K562 (cell line): ENCODE data around the gene DDX50. TPM values are rescaled to one million over a fixed set of nuclear protein-coding genes. Genes with fewer than 3 reads are reported as not detected.

Experiments
- ARID2 ChIP-seq: fragments of 450-650 bp; IDR thresholded peaks from 2 replicates; pipeline ENCODE4 v1.6.1; 2017; ENCODE audit warnings: antibody characterized with exemption, mild to moderate bottlenecking
- CBFA2T3 ChIP-seq: fragments of 450-650 bp; IDR thresholded peaks from 2 replicates; pipeline ENCODE4 v1.6.1; 2017
- CC2D1A ChIP-seq: fragments of 450-650 bp; IDR thresholded peaks from 2 replicates; pipeline ENCODE4 v1.6.1; 2017; ENCODE audit warnings: mild to moderate bottlenecking
- CHD1 ChIP-seq: fragments of 200-600 bp; sonication (generic); IDR thresholded peaks from one replicate; pipeline ENCODE4 v1.6.1; 2012; ENCODE audit warnings: mild to moderate bottlenecking, moderate library complexity, low read length, inconsistent platforms
- CREB3 ChIP-seq: fragments of 450-650 bp; conservative IDR thresholded peaks from 2 replicates; pipeline ENCODE4 v1.6.1; 2016; ENCODE audit warnings: missing genetic modification characterization, low read depth, mild to moderate bottlenecking, missing compliant biosample characterization, moderate library complexity
- DPF2 ChIP-seq: fragments of 450-650 bp; IDR thresholded peaks from 2 replicates; pipeline ENCODE4 v1.6.1; 2016
- ELF1 ChIP-seq: fragments of 200-800 bp; sonication (Bioruptor generic); IDR thresholded peaks from 2 replicates; pipeline ENCODE4 v1.6.1; 2016; ENCODE audit warnings: missing genetic modification characterization, missing compliant biosample characterization
- ETS2 ChIP-seq: IDR thresholded peaks from 2 replicates; pipeline ENCODE4 v1.6.1; 2016; ENCODE audit warnings: borderline replicate concordance, missing genetic modification characterization, mild to moderate bottlenecking, moderate library complexity, missing compliant biosample characterization; ENCODE audit not compliant: poor library complexity, severe bottlenecking
- ETV1 ChIP-seq: fragments of 450-650 bp; conservative IDR thresholded peaks from 2 replicates; pipeline ENCODE4 v1.6.1; 2016; ENCODE audit warnings: missing genetic modification characterization, control low read depth, low read depth, missing compliant biosample characterization
- GATAD2A ChIP-seq: fragments of 450-650 bp; IDR thresholded peaks from 2 replicates; pipeline ENCODE4 v1.6.1; 2017
- GTF2F1 ChIP-seq: IDR thresholded peaks from 2 replicates; pipeline ENCODE4 v1.6.1; 2011; ENCODE audit warnings: low read depth, low read length, improper control_type of control experiment
- JUNB ChIP-seq: fragments of 450-650 bp; formaldehyde crosslinking; conservative IDR thresholded peaks from 2 replicates; pipeline ENCODE4 v1.4.0; 2020; ENCODE audit warnings: mild to moderate bottlenecking
- NCOA4 ChIP-seq: fragments of 450-650 bp; IDR thresholded peaks from 2 replicates; pipeline ENCODE4 v1.6.1; 2018; ENCODE audit warnings: mild to moderate bottlenecking; ENCODE audit not compliant: partially characterized antibody
- NR4A1 ChIP-seq, 2 experiments: fragments of 250-450 bp in 1 of 2; fragments of 450-650 bp in 1 of 2; sonication (Bioruptor Pico) in 1 of 2; IDR thresholded peaks; 2 replicates each; pipeline versions ENCODE4 v1.4.0 to v1.6.1; 2016 to 2020; ENCODE audit warnings: mild to moderate bottlenecking in 2 of 2, missing compliant biosample characterization in 1 of 2, missing genetic modification characterization in 1 of 2, moderate library complexity in 1 of 2
- PHB ChIP-seq: fragments of 250-450 bp; sonication (Bioruptor Pico); IDR thresholded peaks from 2 replicates; pipeline ENCODE4 v1.5.0; 2021
- POLR2B ChIP-seq: fragments of 450-650 bp; IDR thresholded peaks from 2 replicates; pipeline ENCODE4 v1.6.1; 2018; ENCODE audit warnings: low read depth; ENCODE audit not compliant: partially characterized antibody
- PRPF4 ChIP-seq: fragments of 200-400 bp; formaldehyde crosslinking; IDR thresholded peaks from one replicate; pipeline ENCODE4 v1.6.1; 2017; ENCODE audit warnings: low read length, low read depth, mild to moderate bottlenecking; ENCODE audit not compliant: insufficient read depth, poor library complexity, severe bottlenecking
- PURB ChIP-seq: sonication (generic); formaldehyde crosslinking; IDR thresholded peaks from 2 replicates; pipeline ENCODE4 v1.9.0; 2021; ENCODE audit warnings: low read depth, mild to moderate bottlenecking, missing genetic modification reagents
- RUNX1 ChIP-seq: sonication (generic); IDR thresholded peaks from 2 replicates; pipeline ENCODE4 v1.6.1; 2016; ENCODE audit warnings: antibody characterized with exemption, low read depth
- SOX6 ChIP-seq: fragments of 450-650 bp; IDR thresholded peaks from 2 replicates; pipeline ENCODE4 v1.6.1; 2014; ENCODE audit warnings: mild to moderate bottlenecking
- TGIF2 ChIP-seq: sonication (generic); formaldehyde crosslinking; IDR thresholded peaks from 2 replicates; pipeline ENCODE4 v1.8.1; 2022; ENCODE audit warnings: mild to moderate bottlenecking, missing genetic modification reagents, moderate library complexity
- XRCC3 ChIP-seq: fragments of 450-650 bp; IDR thresholded peaks from 2 replicates; pipeline ENCODE4 v1.6.1; 2017; ENCODE audit warnings: mild to moderate bottlenecking, moderate library complexity
- ZNF165 ChIP-seq: fragments of 250-450 bp; sonication (Bioruptor Pico); IDR thresholded peaks from 2 replicates; pipeline ENCODE4 v1.4.0; 2020; ENCODE audit warnings: borderline replicate concordance
- ZNF512 ChIP-seq: IDR thresholded peaks from 2 replicates; pipeline ENCODE4 v1.6.1; 2016; ENCODE audit warnings: missing genetic modification characterization, missing compliant biosample characterization
- ZNF76 ChIP-seq: fragments of 250-450 bp; sonication (Bioruptor Pico); IDR thresholded peaks from 2 replicates; pipeline ENCODE4 v1.4.0; 2020; ENCODE audit warnings: mild to moderate bottlenecking, moderate library complexity, borderline replicate concordance
- ZNF830 ChIP-seq: fragments of 250-450 bp; sonication (Bioruptor Pico); IDR thresholded peaks from 2 replicates; pipeline ENCODE4 v1.5.0; 2021; ENCODE audit warnings: mild to moderate bottlenecking
- polyA plus RNA-seq, 8 experiments: library from polyadenylated mRNA; depleted of rRNA in 4 of 8; stranded (reverse) in 5 of 8; unstranded in 3 of 8; fragments of >200 nt; fragmentation: Nextera tagmentation in 2 of 8; fragmentation: Illumina TruSeq in 1 of 8; extraction: Ambion mirVana in 2 of 8; extraction: Trizol in 1 of 8; gene quantifications; 2 replicates each; pipeline versions ENCODE4 v1.2.1 to v1.2.3, GENCODE V29; 2011 to 2014; ENCODE audit warnings: inconsistent platforms in 1 of 8, missing spikeins in 1 of 8
- total RNA-seq, 7 experiments: library from RNA; depleted of rRNA in 6 of 7; stranded (reverse); fragments of >200 nt in 6 of 7; fragmentation: Illumina TruSeq in 2 of 7; extraction: Trizol in 2 of 7; gene quantifications; 2 replicates each; pipeline versions ENCODE4 v1.2.1 to v1.2.3, GENCODE V29; 2011 to 2021; ENCODE audit warnings: low replicate concordance in 1 of 7

DDX50 gene
- total and polyA plus RNA-seq, 9 of the 15 experiments (the other 6 are each of a cell fraction or from before 2014, with no cell fraction given): 36.7 to 86.8 (median 57.4) TPM

- TF ChIP-seq ZNF76 (no peak), ELF1 (tag) (no peak), NR4A1 (CRISPR knock-in tag; IDR thresholded peaks at IDR 0.05) (0 out of 2 replicates have a peak, but pooled peaks have one; percentile 7), NR4A1 (tag; IDR thresholded peaks at IDR 0.05) (peak; percentile 92), XRCC3 (no peak), PHB (CRISPR knock-in tag) (peak; percentile 64; the same call in 1 of the 2 replicates), CREB3 (tag) (peak; percentile 82; the same call in 1 of the 2 replicates), TGIF2 (CRISPR knock-in tag) (no peak; the same call in 1 of the 2 replicates), PURB (no peak), ARID2 (peak; percentile 42; the same call in 1 of the 2 replicates), ETS2 (tag) (no peak), JUNB (CRISPR knock-in tag) (no peak), ZNF165 (CRISPR knock-in tag) (no peak), SOX6 (peak; percentile 15; the same call in 1 of the 2 replicates), CBFA2T3 (peak; percentile 15), ETV1 (peak; percentile 52), GATAD2A (peak; percentile 94), NCOA4 (no peak), RUNX1 (no peak), CC2D1A (no peak), CHD1 (no peak), PRPF4 (no peak), ZNF512 (no peak), ZNF830 (CRISPR knock-in tag) (peak; percentile 89; the same call in 1 of the 2 replicates), DPF2 (peak; percentile 17; the same call in 1 of the 2 replicates), GTF2F1 (peak; percentile 65; the same call in 1 of the 2 replicates), POLR2B (peak; percentile 38)
Measured at GRCh38 chr10:68900427-68901104, 549 bp upstream of the DDX50 start (continued).
